Suppressor macrophage (primary cell): ENCODE measurements around the gene PABPC4L.
"Not testable (repeated sequence)": the region's sequence is repeated elsewhere in the genome, so short reads cannot be mapped to it uniquely, and the experiment has no call there.

Source experiments
- DNase-seq, 4 experiments: peaks; one replicate each; pipeline ENCODE4 v3.0.0-alpha.2; 2020 to 2022
- total RNA-seq, 17 experiments: gene quantifications; one replicate each; lab custom pipeline; 2026; ENCODE audit warnings: mixed read lengths in 6 of 17, inconsistent platforms in 3 of 17; lab: John Stamatoyannopoulos, UW

Gene PABPC4L
- 0 to 1.9 (median 0) reads per million in 17 experiments for total RNA-seq

- no peak for DNase-seq
Observed at GRCh38 chr4:134201216-134202161, at the start of gene PABPC4L. Gene PABPC4L (minus strand): TSS chr4:134201789. CDS start chr4:134201019, 770 bp downstream.

- DNase-seq = no peak
Observed at GRCh38 chr4:134251322-134251721, 49.7 kb upstream of the PABPC4L start.

GRCh38 chr4:134243742-134244713, 42.4 kb upstream of the PABPC4L start:
- no peak for DNase-seq

GRCh38 chr4:134219043-134219442, 17.5 kb upstream of the PABPC4L start:
- DNase-seq = no peak

- DNase-seq = no peak
Observed at GRCh38 chr4:134216411-134216810, 14.8 kb upstream of the PABPC4L start.

GRCh38 chr4:134215620-134216344, 14.2 kb upstream of the PABPC4L start:
- no peak for DNase-seq

GRCh38 chr4:134207955-134208354, 6.4 kb upstream of the PABPC4L start:
- DNase-seq = not testable (repeated sequence)

GRCh38 chr4:134202166-134202956, 772 bp upstream of the PABPC4L start:
- DNase-seq = no peak

GRCh38 chr4:134200811-134201215, 776 bp downstream of the PABPC4L start:
- no peak for DNase-seq

GRCh38 chr4:134189949-134190348, 11.6 kb downstream of the PABPC4L start:
- DNase-seq = no peak

GRCh38 chr4:134189480-134189879, 12.1 kb downstream of the PABPC4L start:
- DNase-seq = no peak

- no peak for DNase-seq
Observed at GRCh38 chr4:134178706-134179105, 22.9 kb downstream of the PABPC4L start.

GRCh38 chr4:134174271-134174670, 27.3 kb downstream of the PABPC4L start:
- no peak for DNase-seq

- no peak for DNase-seq
Observed at GRCh38 chr4:134160211-134160610, 41.4 kb downstream of the PABPC4L start.

GRCh38 chr4:134154097-134154496, 47.5 kb downstream of the PABPC4L start:
- no peak for DNase-seq

GRCh38 chr4:134147941-134148340, 53.6 kb downstream of the PABPC4L start:
- no peak for DNase-seq
